ENCODE measurements around the gene RFX2.

Gene RFX2

GRCh38 chr19:6045108-6045507 is 65.2 kb downstream of the RFX2 start:
- H3F3A ChIP-seq (ENCODE audit: control insufficient read depth, insufficient read depth), result no peaks in the 10 kb centered on the region
- TF ChIP-seq EZH2phosphoT487 (IDR thresholded peaks at IDR 0.05; ENCODE audit: borderline replicate concordance, low read length), result no peak
- TF ChIP-seq CTCF (IDR thresholded peaks at IDR 0.05; ENCODE audit: low read depth, low read length, poor library complexity, severe bottlenecking), result no peak
- H3K9me3 ChIP-seq (ENCODE audit: control insufficient read depth, insufficient read depth, low read length), result no peaks in the 10 kb centered on the region
- no peaks in the 10 kb centered on the region for H3K9me2 ChIP-seq (replicated peaks; ENCODE audit: control insufficient read depth, low read length)
- H3K27me3 ChIP-seq (ENCODE audit: control insufficient read depth, low read length), result peaks cover 14% of the 10 kb centered on the region
- H3K27ac ChIP-seq (ENCODE audit: low read depth, low read length), result no peak overlapping the region
- no peaks in the 10 kb centered on the region for H3K79me2 ChIP-seq (ENCODE audit: control insufficient read depth, low read length)
- H3K36me3 ChIP-seq (ENCODE audit: control insufficient read depth, low read length), result no peaks in the 10 kb centered on the region
- H3K4me3 ChIP-seq (ENCODE audit: low read length), result no peak overlapping the region
- no peak overlapping the region for H3K4me2 ChIP-seq (ENCODE audit: low read length)
- H4K20me1 ChIP-seq (ENCODE audit: control insufficient read depth, insufficient read depth, low read depth, low read length), result 0 out of 2 replicates have a peak, but pooled peaks cover 3% of the 10 kb centered on the region
- peaks cover 16% of the 10 kb centered on the region for H3K4me1 ChIP-seq (ENCODE audit: control insufficient read depth, low read length)

- Histone ChIP-seq H3K9me2 (replicated peaks; ENCODE audit: control insufficient read depth, low read length) (no peaks in the 10 kb centered on the region), H3K36me3 (ENCODE audit: control insufficient read depth, low read length) (no peaks in the 10 kb centered on the region), H3K4me1 (ENCODE audit: control insufficient read depth, low read length) (peaks cover 16% of the 10 kb centered on the region), H4K20me1 (ENCODE audit: control insufficient read depth, insufficient read depth, low read depth, low read length) (0 out of 2 replicates have a peak, but pooled peaks cover 3% of the 10 kb centered on the region), H3K4me3 (ENCODE audit: low read length) (no peak overlapping the region), H3K4me2 (ENCODE audit: low read length) (no peak overlapping the region), H3K27ac (ENCODE audit: low read depth, low read length) (no peak overlapping the region), H3F3A (ENCODE audit: control insufficient read depth, insufficient read depth) (no peaks in the 10 kb centered on the region), H3K27me3 (ENCODE audit: control insufficient read depth, low read length) (peaks cover 21% of the 10 kb centered on the region), H3K9me3 (ENCODE audit: control insufficient read depth, insufficient read depth, low read length) (no peaks in the 10 kb centered on the region), H3K79me2 (ENCODE audit: control insufficient read depth, low read length) (no peaks in the 10 kb centered on the region)
- TF ChIP-seq EZH2phosphoT487 (IDR thresholded peaks at IDR 0.05; ENCODE audit: borderline replicate concordance, low read length), result no peak
- no peak for TF ChIP-seq CTCF (IDR thresholded peaks at IDR 0.05; ENCODE audit: low read depth, low read length, poor library complexity, severe bottlenecking)
Observed at GRCh38 chr19:6044056-6044805, 66.1 kb downstream of the RFX2 start.

- Histone ChIP-seq H3K4me1 (ENCODE audit: control insufficient read depth, low read length) (peaks cover 14% of the 10 kb centered on the region), H3K79me2 (ENCODE audit: control insufficient read depth, low read length) (no peaks in the 10 kb centered on the region), H3K27me3 (ENCODE audit: control insufficient read depth, low read length) (peaks cover 25% of the 10 kb centered on the region), H3K9me3 (ENCODE audit: control insufficient read depth, insufficient read depth, low read length) (no peaks in the 10 kb centered on the region), H3K36me3 (ENCODE audit: control insufficient read depth, low read length) (no peaks in the 10 kb centered on the region), H3F3A (ENCODE audit: control insufficient read depth, insufficient read depth) (no peaks in the 10 kb centered on the region), H3K4me3 (ENCODE audit: low read length) (no peak overlapping the region), H3K27ac (ENCODE audit: low read depth, low read length) (no peak overlapping the region), H3K9me2 (replicated peaks; ENCODE audit: control insufficient read depth, low read length) (no peaks in the 10 kb centered on the region), H4K20me1 (ENCODE audit: control insufficient read depth, insufficient read depth, low read depth, low read length) (no peaks in the 10 kb centered on the region), H3K4me2 (ENCODE audit: low read length) (no peak overlapping the region)
- TF ChIP-seq EZH2phosphoT487 (IDR thresholded peaks at IDR 0.05; ENCODE audit: borderline replicate concordance, low read length) (no peak), CTCF (IDR thresholded peaks at IDR 0.05; ENCODE audit: low read depth, low read length, poor library complexity, severe bottlenecking) (no peak)
Observed at GRCh38 chr19:6042776-6043726, 67.2 kb downstream of the RFX2 start.

Measured in DOHH2 (cell line).